ENCODE results near the gene VPS52.
A peak's percentile ranks its signal among the peaks of the same experiment; 100 is the strongest.

Gene VPS52

DNA sequence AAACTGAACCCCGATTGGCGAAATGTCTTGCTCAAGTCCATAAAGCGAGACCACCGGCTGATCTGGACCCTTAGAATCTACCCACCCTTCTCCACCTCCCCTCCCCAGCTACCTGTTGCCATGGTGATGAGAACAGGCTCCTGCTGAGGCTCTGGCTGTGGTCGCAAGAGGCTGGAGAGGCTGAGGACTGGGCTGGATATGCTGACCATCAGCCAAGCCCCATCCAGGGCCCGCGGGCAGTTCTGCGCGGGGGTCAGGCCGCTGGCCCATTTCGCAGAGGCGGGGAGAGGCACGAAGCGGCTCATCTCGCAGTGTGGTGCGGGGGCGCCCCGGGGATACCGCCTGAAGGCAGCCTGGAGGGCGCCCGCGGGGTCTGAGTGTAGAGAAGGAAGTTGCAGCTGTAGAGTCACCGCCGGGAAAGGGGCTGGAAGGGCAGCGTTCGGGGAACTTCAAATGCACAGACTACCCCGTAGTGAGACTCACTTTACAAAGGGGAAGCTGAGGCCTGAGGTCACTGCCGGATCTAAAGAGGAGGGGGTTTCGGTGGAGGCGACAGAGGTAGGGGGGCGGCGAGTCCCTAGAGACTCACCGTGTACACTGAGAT lies 41.5 kb upstream of the VPS52 start:
- no peak overlapping the region for H2BK12ac ChIP-seq (ENCODE audit: low read length)
- no peaks in the 10 kb centered on the region for H3K27me3 ChIP-seq (ENCODE audit: insufficient read depth, low read length)
- H3K79me2 ChIP-seq (ENCODE audit: control insufficient read depth, insufficient read depth, low read length, poor library complexity) = peaks cover 12% of the 10 kb centered on the region
- peaks cover 18% of the 10 kb centered on the region for H3K79me1 ChIP-seq (ENCODE audit: low read length)
- peak overlapping the region; percentile 63 for H4K8ac ChIP-seq (ENCODE audit: low read depth, low read length)
- peaks cover 9 to 13% of the 10 kb centered on the region in 2 experiments for H3K36me3 ChIP-seq (ENCODE audit: control insufficient read depth in 1 of 2, insufficient read depth in 2 of 2, low read length in 2 of 2)
- peak overlapping the region; percentile 49 for H2AK5ac ChIP-seq (ENCODE audit: low read length)
- peak overlapping the region; percentile 21 for H3K9ac ChIP-seq (ENCODE audit: low read length)
- no CpG with 5 or more reads among the region's 33 CpGs for WGBS (ENCODE audit: extremely low coverage, insufficient coverage, insufficient read length)
- peak overlapping the region; percentile 33 for H2BK120ac ChIP-seq (ENCODE audit: insufficient read depth, low read length, poor library complexity)
- H3K4ac ChIP-seq (ENCODE audit: low read depth, low read length) = peak overlapping the region; percentile 11
- peak; percentile 48 to 50 for DNase-seq
- H3K9me3 ChIP-seq (ENCODE audit: insufficient read depth, low read depth, low read length) = no peaks in the 10 kb centered on the region
- peak overlapping the region; percentile 84 for H3K4me3 ChIP-seq (ENCODE audit: low read depth, low read length)
- peak overlapping the region; percentile 24 for H2AFZ ChIP-seq (ENCODE audit: insufficient read depth, low read length, poor library complexity)
- H3K23ac ChIP-seq (ENCODE audit: low read length) = no peak overlapping the region
- peak overlapping the region; percentile 27 for H2BK5ac ChIP-seq (ENCODE audit: low read depth, low read length, poor library complexity)
- peak overlapping the region; percentile 78 for H4K91ac ChIP-seq (ENCODE audit: low read depth, low read length)
- H3K27ac ChIP-seq (ENCODE audit: low read depth, low read length) = peak overlapping the region; percentile 65
- H3K18ac ChIP-seq (ENCODE audit: low read length) = peak overlapping the region; percentile 90
- peak overlapping the region; percentile 31 for H4K12ac ChIP-seq (ENCODE audit: low read depth, low read length)
- peak overlapping the region; percentile 77 for H3K4me2 ChIP-seq (ENCODE audit: low read length)
- H3K14ac ChIP-seq (ENCODE audit: low read length) = peak overlapping the region; percentile 64
- peaks cover 12 to 19% of the 10 kb centered on the region in 2 experiments for H3K4me1 ChIP-seq (ENCODE audit: control insufficient read depth in 1 of 2, insufficient read depth in 2 of 2, low read length in 2 of 2)

DNA sequence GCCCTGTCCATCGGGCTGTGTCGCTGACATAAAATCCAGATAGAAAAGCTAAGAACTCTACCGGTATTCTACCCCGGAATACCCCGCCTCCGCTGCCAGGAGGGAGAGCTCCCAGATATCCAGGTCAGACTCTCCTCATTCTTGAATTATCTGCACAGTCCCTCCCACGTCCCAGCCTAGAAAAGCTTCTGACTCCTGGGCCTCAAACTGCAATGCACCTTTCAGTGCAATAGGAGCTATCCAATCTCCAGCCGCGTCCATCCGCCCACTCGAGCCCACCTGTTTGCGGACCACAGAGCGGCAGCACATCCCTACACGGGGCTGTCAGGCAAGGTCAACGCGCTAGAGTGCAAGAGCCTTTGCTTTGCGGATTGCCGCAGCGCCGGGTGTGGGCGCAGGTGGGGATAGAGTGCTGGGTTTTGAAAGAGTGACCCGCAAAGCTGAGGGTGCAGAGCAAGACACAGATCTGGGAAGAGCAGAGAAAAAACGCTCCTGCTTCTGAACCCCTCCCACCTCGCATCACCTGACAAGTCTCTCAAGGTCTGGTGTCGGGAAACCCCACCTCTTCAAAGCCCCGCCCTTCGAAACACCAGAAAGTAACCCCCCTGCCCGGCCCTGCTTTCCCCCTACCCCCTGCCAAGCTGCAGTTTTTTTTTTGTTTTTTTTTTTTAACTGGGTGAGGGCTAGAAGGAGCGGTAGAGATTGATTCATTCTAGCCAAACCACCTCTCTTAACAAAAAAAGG lies 40.9 kb upstream of the VPS52 start:
- Histone ChIP-seq H4K91ac (ENCODE audit: low read depth, low read length) (peak overlapping the region; percentile 78), H3K79me2 (ENCODE audit: control insufficient read depth, insufficient read depth, low read length, poor library complexity) (peaks cover 10% of the 10 kb centered on the region), H2AFZ (ENCODE audit: insufficient read depth, low read length, poor library complexity) (peak overlapping the region; percentile 89)

DNA sequence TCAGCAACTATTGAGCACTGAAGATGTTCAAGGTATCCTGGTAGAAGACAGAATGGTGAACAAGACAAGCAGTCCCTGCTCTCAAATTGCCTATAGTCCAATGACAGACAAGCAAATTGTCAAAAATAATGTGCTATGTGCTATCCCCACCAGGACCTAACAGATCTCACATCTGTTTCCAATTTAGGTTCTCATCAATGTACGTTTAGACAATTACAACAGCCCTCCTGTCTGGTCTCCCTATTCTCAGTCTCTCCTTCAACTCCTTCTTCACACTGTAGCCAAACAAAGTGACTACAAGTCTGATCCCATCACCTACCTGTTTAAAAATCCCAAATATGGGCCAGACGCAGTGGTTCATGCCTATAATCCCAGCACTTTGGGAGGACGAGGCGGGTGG lies 34.7 kb upstream of the VPS52 start:
- Histone ChIP-seq H4K12ac (ENCODE audit: low read depth, low read length) (no peak overlapping the region), H3K14ac (ENCODE audit: low read length) (no peak overlapping the region), H4K91ac (ENCODE audit: low read depth, low read length) (no peak overlapping the region), H2BK5ac (ENCODE audit: low read depth, low read length, poor library complexity) (no peak overlapping the region), H2BK120ac (ENCODE audit: insufficient read depth, low read length, poor library complexity) (no peak overlapping the region), H3K9me3 (ENCODE audit: insufficient read depth, low read depth, low read length) (no peaks in the 10 kb centered on the region), H3K4me2 (ENCODE audit: low read length) (no peak overlapping the region), H3K4me3 (ENCODE audit: low read depth, low read length) (no peak overlapping the region), H3K36me3 (ENCODE audit: control insufficient read depth in 1 of 2, insufficient read depth in 2 of 2, low read length in 2 of 2) (peaks cover 12 to 18% of the 10 kb centered on the region in 2 experiments), H2AFZ (ENCODE audit: insufficient read depth, low read length, poor library complexity) (no peak overlapping the region), H3K79me2 (ENCODE audit: control insufficient read depth, insufficient read depth, low read length, poor library complexity) (no peaks in the 10 kb centered on the region), H3K4me1 (ENCODE audit: control insufficient read depth in 1 of 2, insufficient read depth in 2 of 2, low read length in 2 of 2) (no peaks in the 10 kb centered on the region), H3K9ac (ENCODE audit: low read length) (no peak overlapping the region), H3K4ac (ENCODE audit: low read depth, low read length) (no peak overlapping the region), H3K18ac (ENCODE audit: low read length) (no peak overlapping the region), H3K27ac (ENCODE audit: low read depth, low read length) (no peak overlapping the region), H2BK12ac (ENCODE audit: low read length) (no peak overlapping the region), H3K23ac (ENCODE audit: low read length) (no peak overlapping the region), H4K8ac (ENCODE audit: low read depth, low read length) (no peak overlapping the region), H3K79me1 (ENCODE audit: low read length) (no peaks in the 10 kb centered on the region), H3K27me3 (ENCODE audit: insufficient read depth, low read length) (no peaks in the 10 kb centered on the region), H2AK5ac (ENCODE audit: low read length) (no peak overlapping the region)
- DNase-seq = no peak
- no CpG with 5 or more reads among the region's 4 CpGs for WGBS (ENCODE audit: extremely low coverage, insufficient coverage, insufficient read length)

More for the DNA sequence above, 40.9 kb upstream of the VPS52 start:
- H2AK5ac ChIP-seq (ENCODE audit: low read length) = no peak overlapping the region
- peak overlapping the region; percentile 74 for H3K18ac ChIP-seq (ENCODE audit: low read length)
- H2BK12ac ChIP-seq (ENCODE audit: low read length) = no peak overlapping the region
- H3K23ac ChIP-seq (ENCODE audit: low read length) = no peak overlapping the region
- no peak overlapping the region for H3K4ac ChIP-seq (ENCODE audit: low read depth, low read length)
- peaks cover 12 to 19% of the 10 kb centered on the region in 2 experiments for H3K4me1 ChIP-seq (ENCODE audit: control insufficient read depth in 1 of 2, insufficient read depth in 2 of 2, low read length in 2 of 2)
- H3K79me1 ChIP-seq (ENCODE audit: low read length) = peaks cover 15% of the 10 kb centered on the region
- peak overlapping the region; percentile 65 for H3K27ac ChIP-seq (ENCODE audit: low read depth, low read length)
- H4K8ac ChIP-seq (ENCODE audit: low read depth, low read length) = peak overlapping the region; percentile 63
- no peak overlapping the region for H2BK120ac ChIP-seq (ENCODE audit: insufficient read depth, low read length, poor library complexity)
- no peaks in the 10 kb centered on the region for H3K27me3 ChIP-seq (ENCODE audit: insufficient read depth, low read length)
- no peaks in the 10 kb centered on the region for H3K9me3 ChIP-seq (ENCODE audit: insufficient read depth, low read depth, low read length)
- peak overlapping the region; percentile 22 for H4K12ac ChIP-seq (ENCODE audit: low read depth, low read length)
- H3K36me3 ChIP-seq (ENCODE audit: control insufficient read depth in 1 of 2, insufficient read depth in 2 of 2, low read length in 2 of 2) = peaks cover 9 to 13% of the 10 kb centered on the region in 2 experiments
- no CpG with 5 or more reads among the region's 29 CpGs for WGBS (ENCODE audit: extremely low coverage, insufficient coverage, insufficient read length)
- peak overlapping the region; percentile 77 for H3K4me2 ChIP-seq (ENCODE audit: low read length)
- peak overlapping the region; percentile 27 for H2BK5ac ChIP-seq (ENCODE audit: low read depth, low read length, poor library complexity)
- DNase-seq = peak; percentile 57 to 70
- no peak overlapping the region for H3K9ac ChIP-seq (ENCODE audit: low read length)
- H3K14ac ChIP-seq (ENCODE audit: low read length) = peak overlapping the region; percentile 34
- H3K4me3 ChIP-seq (ENCODE audit: low read depth, low read length) = peak overlapping the region; percentile 57

DNA sequence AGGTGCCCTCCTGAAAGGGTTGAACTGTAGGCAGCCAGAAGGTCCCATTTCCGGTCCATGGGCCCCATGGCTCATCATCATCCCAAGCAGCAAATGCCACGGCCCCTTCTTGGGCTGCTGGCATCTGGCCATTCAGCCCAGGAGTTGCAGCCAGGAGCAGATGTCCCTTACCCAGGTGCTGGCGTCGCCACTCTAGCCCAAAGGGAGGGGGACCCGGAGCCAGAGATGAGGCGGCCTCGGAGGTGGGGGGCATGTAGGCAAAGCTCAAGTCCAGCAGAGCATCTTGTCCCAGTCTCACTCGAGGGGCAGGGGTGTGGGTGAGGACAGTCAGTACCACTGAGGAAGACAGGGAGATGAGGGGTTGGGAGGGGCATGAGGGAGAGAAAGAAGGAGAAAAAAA lies 33.4 kb upstream of the VPS52 start:
- no peak overlapping the region for H3K4me3 ChIP-seq (ENCODE audit: low read depth, low read length)
- peaks cover under 1% of the 10 kb centered on the region for H3K79me2 ChIP-seq (ENCODE audit: control insufficient read depth, insufficient read depth, low read length, poor library complexity)
- H3K4me2 ChIP-seq (ENCODE audit: low read length) = no peak overlapping the region
- no peak overlapping the region for H2AK5ac ChIP-seq (ENCODE audit: low read length)
- H2BK120ac ChIP-seq (ENCODE audit: insufficient read depth, low read length, poor library complexity) = no peak overlapping the region
- no peak overlapping the region for H3K9ac ChIP-seq (ENCODE audit: low read length)
- no peaks in the 10 kb centered on the region for H3K4me1 ChIP-seq (ENCODE audit: control insufficient read depth in 1 of 2, insufficient read depth in 2 of 2, low read length in 2 of 2)
- no peak overlapping the region for H3K27ac ChIP-seq (ENCODE audit: low read depth, low read length)
- no peak overlapping the region for H2BK5ac ChIP-seq (ENCODE audit: low read depth, low read length, poor library complexity)
- no peak overlapping the region for H4K8ac ChIP-seq (ENCODE audit: low read depth, low read length)
- H3K18ac ChIP-seq (ENCODE audit: low read length) = no peak overlapping the region
- DNase-seq = no peak
- H3K79me1 ChIP-seq (ENCODE audit: low read length) = no peaks in the 10 kb centered on the region
- no peak overlapping the region for H4K12ac ChIP-seq (ENCODE audit: low read depth, low read length)
- no peaks in the 10 kb centered on the region for H3K27me3 ChIP-seq (ENCODE audit: insufficient read depth, low read length)
- H2AFZ ChIP-seq (ENCODE audit: insufficient read depth, low read length, poor library complexity) = no peak overlapping the region
- H4K91ac ChIP-seq (ENCODE audit: low read depth, low read length) = no peak overlapping the region
- H3K14ac ChIP-seq (ENCODE audit: low read length) = no peak overlapping the region
- WGBS (ENCODE audit: extremely low coverage, insufficient coverage, insufficient read length) = no CpG with 5 or more reads among the region's 8 CpGs
- H3K36me3 ChIP-seq (ENCODE audit: control insufficient read depth in 1 of 2, insufficient read depth in 2 of 2, low read length in 2 of 2) = peaks cover 10 to 18% of the 10 kb centered on the region in 2 experiments
- no peaks in the 10 kb centered on the region for H3K9me3 ChIP-seq (ENCODE audit: insufficient read depth, low read depth, low read length)
- H3K4ac ChIP-seq (ENCODE audit: low read depth, low read length) = no peak overlapping the region
- no peak overlapping the region for H2BK12ac ChIP-seq (ENCODE audit: low read length)
- no peak overlapping the region for H3K23ac ChIP-seq (ENCODE audit: low read length)

Data from trophoblast cell (in vitro differentiated cells and primary cell).